Lower leg skin (tissue), 3 donors: ENCODE data around the gene TTC22.

Experiments used
- POLR2A ChIP-seq, 2 donors: fragments of 450-650 bp; IDR thresholded peaks; one replicate each; pipeline ENCODE4 v1.6.1; 2016 to 2017; ENCODE audit warnings: antibody characterized with exemption in 2 of 2, mild to moderate bottlenecking in 1 of 2, moderate library complexity in 1 of 2
- TF ChIP-seq, protein P1 (sequence below), 3 donors: fragments of 450-650 bp; IDR thresholded peaks; one replicate each; pipeline ENCODE4 v1.5.1; 2016; ENCODE audit warnings: antibody characterized with exemption in 3 of 3, mild to moderate bottlenecking in 3 of 3, moderate library complexity in 2 of 3

DNA sequence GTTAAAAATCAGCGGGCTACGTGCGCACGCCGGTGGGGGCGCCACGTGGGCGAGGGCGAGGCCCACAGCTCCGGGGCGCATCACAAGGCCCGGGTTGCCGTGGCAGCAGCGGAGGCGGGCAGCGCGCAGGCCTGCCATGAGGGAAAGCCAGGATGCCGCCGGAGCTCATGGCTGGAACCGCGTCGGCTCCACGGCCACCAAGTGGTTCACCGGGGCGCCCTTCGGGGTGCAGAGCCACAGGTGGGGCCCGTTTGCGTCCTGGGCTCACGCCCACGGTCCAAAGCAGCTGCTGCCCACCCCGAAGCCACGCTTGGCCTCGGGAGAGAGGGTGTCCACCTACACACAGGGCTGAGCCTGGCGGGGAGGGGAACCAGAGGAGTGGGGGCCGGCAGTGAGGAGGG lies 4.9 kb upstream of the TTC22 start:
- no peak for TF ChIP-seq POLR2A (IDR thresholded peaks at IDR 0.05)
- TF ChIP-seq, protein P1, sequence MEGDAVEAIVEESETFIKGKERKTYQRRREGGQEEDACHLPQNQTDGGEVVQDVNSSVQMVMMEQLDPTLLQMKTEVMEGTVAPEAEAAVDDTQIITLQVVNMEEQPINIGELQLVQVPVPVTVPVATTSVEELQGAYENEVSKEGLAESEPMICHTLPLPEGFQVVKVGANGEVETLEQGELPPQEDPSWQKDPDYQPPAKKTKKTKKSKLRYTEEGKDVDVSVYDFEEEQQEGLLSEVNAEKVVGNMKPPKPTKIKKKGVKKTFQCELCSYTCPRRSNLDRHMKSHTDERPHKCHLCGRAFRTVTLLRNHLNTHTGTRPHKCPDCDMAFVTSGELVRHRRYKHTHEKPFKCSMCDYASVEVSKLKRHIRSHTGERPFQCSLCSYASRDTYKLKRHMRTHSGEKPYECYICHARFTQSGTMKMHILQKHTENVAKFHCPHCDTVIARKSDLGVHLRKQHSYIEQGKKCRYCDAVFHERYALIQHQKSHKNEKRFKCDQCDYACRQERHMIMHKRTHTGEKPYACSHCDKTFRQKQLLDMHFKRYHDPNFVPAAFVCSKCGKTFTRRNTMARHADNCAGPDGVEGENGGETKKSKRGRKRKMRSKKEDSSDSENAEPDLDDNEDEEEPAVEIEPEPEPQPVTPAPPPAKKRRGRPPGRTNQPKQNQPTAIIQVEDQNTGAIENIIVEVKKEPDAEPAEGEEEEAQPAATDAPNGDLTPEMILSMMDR (IDR thresholded peaks at IDR 0.05), result no peak
